A549 (cell line): Measurements from ENCODE around the gene IFRD2. TPM values are rescaled to one million over a fixed set of nuclear protein-coding genes. Genes with fewer than 3 reads are reported as not detected.
A peak's percentile ranks its signal among the peaks of the same experiment; 100 is the strongest.

Experiments
- ATAC-seq, 2 experiments: fragments of 200-7000 bp in 1 of 2; fragments of >200 bp in 1 of 2; cut with Nextera tagmentation in 1 of 2; cut with Tn5 transposase in 1 of 2; 3 replicates each; pipeline versions ENCODE4 v1.8.0 to v1.9.1; 2018 to 2020; ENCODE audit warnings: mild to moderate bottlenecking in 1 of 2, moderate library complexity in 1 of 2
- CTCF ChIA-PET: fragments of 300-600 bp; sonication (Branson Sonifier 250); formaldehyde crosslinking; extraction: SDS; loops from one replicate; lab custom pipeline; 2021; ENCODE audit warnings: antibody characterized with exemption, inconsistent platforms; lab: Yijun Ruan, JAX
- POLR2A ChIA-PET: fragments of 350-600 bp; formaldehyde crosslinking; extraction: SDS; loops from one replicate; lab custom pipeline; 2021; ENCODE audit warnings: antibody characterized with exemption, inconsistent platforms; lab: Yijun Ruan, JAX
- DNase-seq, 2 experiments: peaks; one replicate each; pipeline versions ENCODE4 v3.0.0 to v3.0.0-alpha.2; 2011 to 2016; ENCODE audit warnings: low read depth in 1 of 2, low spot score in 1 of 2
- FAIRE-seq: peaks from 2 replicates; lab custom pipeline; 2011; peaks lifted over from hg19 to GRCh38; lab: Jason Lieb, UNC
- H3K27ac ChIP-seq, 2 experiments: fragments of >200 bp; sonication (Bioruptor Twin); formaldehyde crosslinking; 3 replicates each; pipeline ENCODE4 v1.5.1; 2016 to 2017
- H3K4me1 ChIP-seq: fragments of >200 bp; sonication (Bioruptor Twin); formaldehyde crosslinking; 3 replicates; pipeline ENCODE4 v1.6.1; 2016
- H3K4me2 ChIP-seq: fragments of >200 bp; sonication (Bioruptor Twin); formaldehyde crosslinking; 3 replicates; pipeline ENCODE4 v1.6.1; 2016
- H3K4me3 ChIP-seq: fragments of >200 bp; sonication (Bioruptor Twin); formaldehyde crosslinking; 3 replicates; pipeline ENCODE4 v1.5.1; 2016
- H3K9me3 ChIP-seq: fragments of >200 bp; sonication (Bioruptor Twin); formaldehyde crosslinking; 3 replicates; pipeline ENCODE4 v1.6.1; 2016
- BHLHE40 ChIP-seq: IDR thresholded peaks from 2 replicates; pipeline ENCODE4 v1.6.1; 2012; ENCODE audit warnings: low read depth, low read length, inconsistent platforms
- CBX8 ChIP-seq: fragments of 200-600 bp; sonication (generic); IDR thresholded peaks from 2 replicates; pipeline ENCODE4 v1.6.1; 2016
- CHD4 ChIP-seq: fragments of 200-600 bp; sonication (generic); IDR thresholded peaks from 2 replicates; pipeline ENCODE4 v1.6.1; 2016; ENCODE audit warnings: antibody characterized with exemption, mild to moderate bottlenecking, borderline replicate concordance
- EHF ChIP-seq: fragments of 250-450 bp; sonication (Bioruptor Pico); IDR thresholded peaks from 2 replicates; pipeline ENCODE4 v1.5.0; 2020; ENCODE audit warnings: mild to moderate bottlenecking
- EP300 ChIP-seq, 2 experiments: fragments of >200 bp; sonication (Bioruptor Twin); formaldehyde crosslinking; IDR thresholded peaks; 2 replicates in 1 of 2; 3 replicates in 1 of 2; pipeline ENCODE4 v1.6.1; 2016 to 2017
- FOSL2 ChIP-seq, 2 experiments: fragments of 450-650 bp in 1 of 2; fragments of >200 bp in 1 of 2; sonication (Bioruptor Twin) in 1 of 2; formaldehyde crosslinking; IDR thresholded peaks; 2 replicates each; pipeline versions ENCODE4 v1.5.0 to v1.6.1; 2016 to 2020; ENCODE audit warnings: mild to moderate bottlenecking in 1 of 2, moderate library complexity in 1 of 2
- GATA3 ChIP-seq: IDR thresholded peaks from 2 replicates; pipeline ENCODE4 v1.6.1; 2012; ENCODE audit warnings: borderline replicate concordance
- HOXB5 ChIP-seq: fragments of 250-450 bp; sonication (Bioruptor Pico); IDR thresholded peaks from 2 replicates; pipeline ENCODE4 v1.5.0; 2020; ENCODE audit warnings: mild to moderate bottlenecking, moderate library complexity
- JUNB ChIP-seq: fragments of >200 bp; sonication (Bioruptor Twin); formaldehyde crosslinking; IDR thresholded peaks from 2 replicates; pipeline ENCODE4 v1.6.1; 2016
- KDM1A ChIP-seq: fragments of 200-600 bp; sonication (generic); IDR thresholded peaks from 2 replicates; pipeline ENCODE4 v1.6.1; 2016; ENCODE audit warnings: low read depth, mild to moderate bottlenecking
- KDM5A ChIP-seq: fragments of 200-600 bp; sonication (generic); IDR thresholded peaks from 2 replicates; pipeline ENCODE4 v1.6.1; 2016; ENCODE audit warnings: antibody characterized with exemption, mild to moderate bottlenecking
- MAZ ChIP-seq: fragments of 150-350 bp; IDR thresholded peaks from 2 replicates; pipeline ENCODE4 v1.6.1; 2014; ENCODE audit warnings: antibody characterized with exemption, low read depth, low read length, borderline replicate concordance
- POLR2AphosphoS2 ChIP-seq: conservative IDR thresholded peaks from 2 replicates; pipeline ENCODE4 v1.6.1; 2012; ENCODE audit warnings: low read length, improper control_type of control experiment, inconsistent platforms
- RARB ChIP-seq: fragments of 250-450 bp; sonication (Bioruptor Pico); IDR thresholded peaks from 2 replicates; pipeline ENCODE4 v1.8.0; 2021; ENCODE audit warnings: mild to moderate bottlenecking, moderate library complexity
- RCOR1 ChIP-seq: fragments of 150-350 bp; IDR thresholded peaks from 2 replicates; pipeline ENCODE4 v1.6.1; 2014; ENCODE audit warnings: antibody characterized with exemption, low read length, low read depth
- RFX5 ChIP-seq: fragments of 450-650 bp; IDR thresholded peaks from 2 replicates; pipeline ENCODE4 v1.7.1; 2014; ENCODE audit warnings: antibody characterized with exemption, mild to moderate bottlenecking, moderate library complexity
- RNF2 ChIP-seq: fragments of 200-600 bp; sonication (generic); IDR thresholded peaks from 2 replicates; pipeline ENCODE4 v1.6.1; 2016; ENCODE audit warnings: low read depth, mild to moderate bottlenecking, antibody characterized with exemption, moderate library complexity, borderline replicate concordance
- ZFP36 ChIP-seq: fragments of 450-650 bp; IDR thresholded peaks from 2 replicates; pipeline ENCODE4 v1.6.1; 2014; ENCODE audit warnings: borderline replicate concordance; ENCODE audit not compliant: partially characterized antibody
- WGBS: methylation state at CpG from one replicate; pipeline ENCODE4 v1.1.6; 2017; ENCODE audit errors: missing lambda C conversion rate; 5-methylcytosine and 5-hydroxymethylcytosine counted together
- polyA plus RNA-seq, 4 experiments: library from polyadenylated mRNA; depleted of rRNA in 3 of 4; stranded (reverse); fragments of >200 nt; fragmentation: RNase III in 1 of 4; extraction: RNeasy Plus Mini Kit Qiagen cat#74134 plus additional on column Dnase treatment in 1 of 4; gene quantifications; 2 replicates in 3 of 4; 3 replicates in 1 of 4; pipeline ENCODE4 v1.2.3, GENCODE V29; 2011 to 2017
- TF ChIP-seq, protein P1 (sequence below): IDR thresholded peaks from 2 replicates; pipeline ENCODE4 v1.6.1; 2012
- TF ChIP-seq, protein P2 (sequence below): fragments of >200 bp; sonication (Bioruptor Twin); formaldehyde crosslinking; IDR thresholded peaks from 2 replicates; pipeline ENCODE4 v1.6.1; 2016
- TF ChIP-seq, protein P3 (sequence below): IDR thresholded peaks from 2 replicates; pipeline ENCODE4 v1.6.1; 2012; ENCODE audit warnings: low read depth, borderline replicate concordance

The IFRD2 gene
- polyA plus RNA-seq, 2 of the 4 experiments (the other 2 are of a cell fraction): 42.2 to 79.7 TPM

DNA sequence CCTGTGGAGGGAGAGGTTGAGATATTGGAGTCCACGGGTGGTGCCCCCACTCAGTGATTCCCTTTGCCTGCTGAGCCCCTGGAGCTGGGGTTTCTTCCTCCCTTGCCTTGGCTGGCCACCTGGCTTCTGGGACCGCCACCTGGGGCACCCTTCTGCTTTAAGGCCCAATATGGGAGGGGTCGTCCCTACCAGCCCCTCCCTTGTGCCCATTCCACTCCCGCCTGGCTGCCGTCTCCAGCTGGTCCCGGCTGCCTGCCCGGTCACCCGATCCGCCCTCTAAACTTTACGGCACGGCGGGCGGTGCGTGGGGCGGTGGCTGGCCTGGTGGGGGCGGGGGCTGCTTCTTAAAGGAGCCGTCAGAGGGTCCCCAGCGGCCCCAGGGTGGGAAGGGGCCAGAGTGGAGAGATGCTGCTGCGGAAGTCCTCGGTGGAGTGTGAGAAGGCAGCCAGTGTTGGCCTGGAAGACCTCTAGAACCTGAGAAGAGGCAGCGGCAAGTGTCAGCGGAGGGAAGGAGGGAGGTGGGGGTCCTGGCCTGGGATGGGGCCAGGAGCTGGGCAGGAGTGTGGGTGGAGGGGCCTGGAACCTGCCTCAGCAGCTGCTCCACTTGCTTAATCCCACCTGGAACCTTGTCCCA lies 24.8 kb downstream of the IFRD2 start:
- H3K9me3 ChIP-seq: no peaks in the 10 kb centered on the region
- peaks cover 78% of the 10 kb centered on the region for H3K4me1 ChIP-seq
- 65% methylated on average over 10 of the region's 22 CpGs for WGBS
- FAIRE-seq (no peak), ATAC-seq (no peak), DNase-seq (no peak)
- CTCF ChIA-PET: interaction anchor here (1.0 to 7.4 kb wide), 8 partner anchors 12 to 75 kb away, joined by 3 to 60 read pairs (median 9); no protein-coding TSS in a partner anchor
- peak overlapping the region; percentile 98 for H3K4me2 ChIP-seq
- peak overlapping the region; percentile 48 to 94; a peak in 5 of 6 replicates for H3K27ac ChIP-seq
- H3K4me3 ChIP-seq: peak overlapping the region; percentile 14; the same call in 1 of the 3 replicates
- no peak for TF ChIP-seq ZFP36
- POLR2A ChIA-PET: interaction anchor here (0.5 to 2.1 kb wide), 2 partner anchors 11 to 21 kb away, joined by 4 to 5 read pairs; no protein-coding TSS in a partner anchor

DNA sequence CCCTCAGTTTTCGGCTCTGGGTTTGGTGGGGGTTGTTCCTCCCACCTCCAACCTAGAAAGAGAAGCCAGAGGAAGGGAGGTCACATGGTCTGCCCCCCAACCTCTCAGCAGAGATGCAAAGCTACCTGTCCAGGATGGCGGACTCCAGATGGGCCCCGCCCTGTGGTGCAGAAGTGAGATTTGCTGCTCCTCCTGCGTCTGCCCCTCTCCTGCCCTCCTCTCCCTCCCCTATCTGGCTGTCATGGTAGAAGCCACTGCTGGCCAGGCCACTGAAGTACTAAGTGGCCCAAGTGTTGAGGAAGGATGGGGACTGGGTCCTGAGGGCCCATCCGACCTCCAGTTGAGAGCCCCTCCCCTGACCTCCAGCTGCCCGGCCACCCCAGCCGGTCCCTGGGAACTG lies 25.4 kb downstream of the IFRD2 start:
- Histone ChIP-seq H3K4me1 (peaks cover 78% of the 10 kb centered on the region), H3K9me3 (no peaks in the 10 kb centered on the region), H3K27ac (peak overlapping the region; percentile 48 to 94; a peak in 5 of 6 replicates), H3K4me3 (no peak overlapping the region; the same call in 2 of the 3 replicates), H3K4me2 (peak overlapping the region; percentile 98)
- ATAC-seq (no peak), DNase-seq (no peak), FAIRE-seq (no peak)
- 78% methylated on average over 7 of the region's 7 CpGs for WGBS
- CTCF ChIA-PET: interaction anchor here (0.7 to 7.4 kb wide), 9 partner anchors 8 to 75 kb away, joined by 3 to 60 read pairs (median 8); no protein-coding TSS in a partner anchor
- POLR2A ChIA-PET: interaction anchor here (0.5 kb wide), 1 partner anchor 11 kb away, joined by 5 read pairs; no protein-coding TSS in a partner anchor
- TF ChIP-seq RFX5: no peak

DNA sequence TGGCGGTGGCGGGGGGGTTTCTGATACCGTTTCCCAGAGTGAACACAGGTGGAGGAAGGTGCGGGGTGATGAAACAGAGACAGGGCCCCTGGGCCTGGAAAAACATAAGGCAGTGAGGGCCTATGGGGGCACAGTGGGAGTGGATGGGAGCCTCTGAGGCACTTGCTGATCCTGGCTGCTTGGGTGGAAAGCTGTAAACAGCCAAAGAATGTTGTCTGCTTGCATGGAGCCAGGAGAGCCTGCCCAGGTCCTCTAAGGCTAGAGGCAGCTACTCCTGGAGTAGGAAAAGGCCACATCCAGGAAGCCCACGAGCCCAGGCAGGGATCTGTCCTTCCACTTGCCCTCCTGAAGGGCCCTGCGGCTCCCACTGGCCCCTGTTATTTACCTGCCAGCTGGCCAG lies 26.2 kb downstream of the IFRD2 start:
- whole genome bisulfite sequencing: 87% methylated on average over 5 of the region's 6 CpGs
- H3K4me2 ChIP-seq: no peak overlapping the region; the same call in 2 of the 3 replicates
- CTCF ChIA-PET: interaction anchor here (0.7 to 7.4 kb wide), 7 partner anchors 9 to 72 kb away, joined by 3 to 60 read pairs (median 10); no protein-coding TSS in a partner anchor
- DNase-seq (no peak), ATAC-seq (no peak), FAIRE-seq (no peak)
- no peak overlapping the region for H3K4me3 ChIP-seq
- H3K27ac ChIP-seq: peak overlapping the region in 1 of 2 experiments; percentile 94; a peak in 3 of 6 replicates
- H3K9me3 ChIP-seq: no peaks in the 10 kb centered on the region
- H3K4me1 ChIP-seq: peaks cover 76% of the 10 kb centered on the region
- TF ChIP-seq, protein P1, sequence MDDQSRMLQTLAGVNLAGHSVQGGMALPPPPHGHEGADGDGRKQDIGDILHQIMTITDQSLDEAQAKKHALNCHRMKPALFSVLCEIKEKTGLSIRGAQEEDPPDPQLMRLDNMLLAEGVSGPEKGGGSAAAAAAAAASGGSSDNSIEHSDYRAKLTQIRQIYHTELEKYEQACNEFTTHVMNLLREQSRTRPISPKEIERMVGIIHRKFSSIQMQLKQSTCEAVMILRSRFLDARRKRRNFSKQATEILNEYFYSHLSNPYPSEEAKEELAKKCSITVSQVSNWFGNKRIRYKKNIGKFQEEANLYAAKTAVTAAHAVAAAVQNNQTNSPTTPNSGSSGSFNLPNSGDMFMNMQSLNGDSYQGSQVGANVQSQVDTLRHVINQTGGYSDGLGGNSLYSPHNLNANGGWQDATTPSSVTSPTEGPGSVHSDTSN: no peak
- TF ChIP-seq, protein P2, sequence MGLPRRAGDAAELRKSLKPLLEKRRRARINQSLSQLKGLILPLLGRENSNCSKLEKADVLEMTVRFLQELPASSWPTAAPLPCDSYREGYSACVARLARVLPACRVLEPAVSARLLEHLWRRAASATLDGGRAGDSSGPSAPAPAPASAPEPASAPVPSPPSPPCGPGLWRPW: no peak
- POLR2A ChIA-PET: interaction anchor here (1.9 kb wide), 1 partner anchor 30 kb away, joined by 4 read pairs; the partner anchor contains the start of gene GNAI2

DNA sequence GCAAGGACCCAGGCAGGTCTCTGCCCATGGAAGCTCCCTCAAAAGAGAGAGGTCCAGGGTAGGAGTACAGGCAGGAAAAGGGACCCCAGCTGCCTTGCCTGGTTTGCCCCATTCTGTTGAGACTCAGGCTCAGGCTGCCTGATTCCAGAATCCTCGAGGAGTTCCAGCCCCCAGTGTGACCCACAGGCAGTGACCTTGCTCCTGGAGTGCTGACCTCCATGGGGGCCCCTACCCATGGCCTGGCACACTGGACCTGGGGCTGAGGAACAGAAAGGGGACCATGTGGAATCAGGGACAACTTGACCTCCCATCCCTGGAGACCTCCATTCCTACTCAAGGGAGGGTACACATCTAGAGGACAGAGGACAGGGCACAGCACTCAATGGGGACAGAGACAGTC lies 26.7 kb downstream of the IFRD2 start:
- ATAC-seq (no peak), FAIRE-seq (no peak), DNase-seq (no peak)
- H3K4me1 ChIP-seq: peaks cover 76% of the 10 kb centered on the region
- H3K4me2 ChIP-seq: peak overlapping the region; percentile 68; the same call in 1 of the 3 replicates
- ChIA-PET CTCF (interaction anchor here (1.0 to 7.4 kb wide), 5 partner anchors 9 to 59 kb away, joined by 4 to 60 read pairs (median 10); no protein-coding TSS in a partner anchor), POLR2A (interaction anchor here (1.9 kb wide), 1 partner anchor 30 kb away, joined by 4 read pairs; the partner anchor contains the start of gene GNAI2)
- TF ChIP-seq JUNB (no peak), EP300 (IDR thresholded peaks at IDR 0.05) (no peak), GATA3 (no peak), RCOR1 (no peak), KDM1A (no peak), BHLHE40 (no peak), CBX8 (no peak), POLR2AphosphoS2 (no peak), HOXB5 (CRISPR knock-in tag) (no peak), RARB (CRISPR knock-in tag) (no peak), KDM5A (no peak), FOSL2 (IDR thresholded peaks at IDR 0.05) (no peak), FOSL2 (CRISPR knock-in tag; IDR thresholded peaks at IDR 0.05) (no peak), CHD4 (no peak), MAZ (no peak), EHF (CRISPR knock-in tag) (no peak), RNF2 (no peak)
- TF ChIP-seq, protein P2: no peak
- TF ChIP-seq, protein P3, sequence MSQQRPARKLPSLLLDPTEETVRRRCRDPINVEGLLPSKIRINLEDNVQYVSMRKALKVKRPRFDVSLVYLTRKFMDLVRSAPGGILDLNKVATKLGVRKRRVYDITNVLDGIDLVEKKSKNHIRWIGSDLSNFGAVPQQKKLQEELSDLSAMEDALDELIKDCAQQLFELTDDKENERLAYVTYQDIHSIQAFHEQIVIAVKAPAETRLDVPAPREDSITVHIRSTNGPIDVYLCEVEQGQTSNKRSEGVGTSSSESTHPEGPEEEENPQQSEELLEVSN: no peak
- H3K9me3 ChIP-seq: no peaks in the 10 kb centered on the region
- no peak overlapping the region for H3K4me3 ChIP-seq
- peak overlapping the region; percentile 71 to 94; a peak in 5 of 6 replicates for H3K27ac ChIP-seq
- WGBS: no CpG with 5 or more reads among the region's 1 CpG
